ENCODE measurements around the gene TNIK. TPM values are rescaled to one million over a fixed set of nuclear protein-coding genes. Genes with fewer than 3 reads are reported as not detected.
A peak's percentile ranks its signal among the peaks of the same experiment; 100 is the strongest.

The TNIK gene
- total RNA-seq, 1 experiment from 2014 or later = 19.1 TPM

- in situ Hi-C loops (cut with HindIII; ENCODE audit: low pct_unique_long_range_greater_than_20kb, low sequenced_read_pairs) = no loop called here
- peak; percentile 47 for DNase-seq (ENCODE audit: low read depth)
These were observed 234.5 kb downstream of the TNIK start for GRCh38 chr3:171225708-171226107.

- no peak for DNase-seq (ENCODE audit: low read depth)
- in situ Hi-C loops (cut with HindIII; ENCODE audit: low pct_unique_long_range_greater_than_20kb, low sequenced_read_pairs) = no loop called here
These were observed 235.0 kb downstream of the TNIK start for GRCh38 chr3:171225165-171225564.

GRCh38 chr3:171223396-171223795, 236.8 kb downstream of the TNIK start:
- in situ Hi-C loops (cut with HindIII; ENCODE audit: low pct_unique_long_range_greater_than_20kb, low sequenced_read_pairs) = no loop called here

GRCh38 chr3:171222995-171223394, 237.2 kb downstream of the TNIK start:
- no peak for DNase-seq (ENCODE audit: low read depth)
- in situ Hi-C loops (cut with HindIII; ENCODE audit: low pct_unique_long_range_greater_than_20kb, low sequenced_read_pairs) = no loop called here

More at GRCh38 chr3:171223396-171223795, 236.8 kb downstream of the TNIK start:
- no peak for DNase-seq (ENCODE audit: low read depth)

- DNase-seq (ENCODE audit: low read depth) = no peak
- in situ Hi-C loops (cut with HindIII; ENCODE audit: low pct_unique_long_range_greater_than_20kb, low sequenced_read_pairs) = no loop called here
These were observed 238.6 kb downstream of the TNIK start for GRCh38 chr3:171221597-171221996.

- DNase-seq (ENCODE audit: low read depth) = no peak
- in situ Hi-C loops (cut with HindIII; ENCODE audit: low pct_unique_long_range_greater_than_20kb, low sequenced_read_pairs) = no loop called here
These were observed 239.1 kb downstream of the TNIK start for GRCh38 chr3:171221104-171221503.

- in situ Hi-C loops (cut with HindIII; ENCODE audit: low pct_unique_long_range_greater_than_20kb, low sequenced_read_pairs) = no loop called here
- no peak for DNase-seq (ENCODE audit: low read depth)
These were observed 240.9 kb downstream of the TNIK start for GRCh38 chr3:171219258-171219657.

- no peak for DNase-seq (ENCODE audit: low read depth)
These were observed 242.1 kb downstream of the TNIK start for GRCh38 chr3:171218069-171218468.

GRCh38 chr3:171213907-171214306, 246.3 kb downstream of the TNIK start:
- no peak for DNase-seq (ENCODE audit: low read depth)
- in situ Hi-C loops (cut with HindIII; ENCODE audit: low pct_unique_long_range_greater_than_20kb, low sequenced_read_pairs) = no loop called here

More at GRCh38 chr3:171218069-171218468, 242.1 kb downstream of the TNIK start:
- in situ Hi-C loops (cut with HindIII; ENCODE audit: low pct_unique_long_range_greater_than_20kb, low sequenced_read_pairs) = no loop called here

- DNase-seq (ENCODE audit: low read depth) = no peak
- in situ Hi-C loops (cut with HindIII; ENCODE audit: low pct_unique_long_range_greater_than_20kb, low sequenced_read_pairs) = no loop called here
These were observed 247.0 kb downstream of the TNIK start for GRCh38 chr3:171213178-171213577.

GRCh38 chr3:171212648-171213047, 247.6 kb downstream of the TNIK start:
- in situ Hi-C loops (cut with HindIII; ENCODE audit: low pct_unique_long_range_greater_than_20kb, low sequenced_read_pairs) = no loop called here
- DNase-seq (ENCODE audit: low read depth) = no peak

- no peak for DNase-seq (ENCODE audit: low read depth)
- in situ Hi-C loops (cut with HindIII; ENCODE audit: low pct_unique_long_range_greater_than_20kb, low sequenced_read_pairs) = no loop called here
These were observed 253.9 kb downstream of the TNIK start for GRCh38 chr3:171206283-171206682.

- DNase-seq (ENCODE audit: low read depth) = no peak
- in situ Hi-C loops (cut with HindIII; ENCODE audit: low pct_unique_long_range_greater_than_20kb, low sequenced_read_pairs) = no loop called here
These were observed 255.3 kb downstream of the TNIK start for GRCh38 chr3:171204942-171205341.

GRCh38 chr3:171201825-171202224, 258.4 kb downstream of the TNIK start:
- in situ Hi-C loops (cut with HindIII; ENCODE audit: low pct_unique_long_range_greater_than_20kb, low sequenced_read_pairs) = no loop called here
- no peak for DNase-seq (ENCODE audit: low read depth)

- no peak for DNase-seq (ENCODE audit: low read depth)
These were observed 259.5 kb downstream of the TNIK start for GRCh38 chr3:171200750-171201088.

GRCh38 chr3:171200052-171200749, 260.0 kb downstream of the TNIK start:
- in situ Hi-C loops (cut with HindIII; ENCODE audit: low pct_unique_long_range_greater_than_20kb, low sequenced_read_pairs) = no loop called here
- DNase-seq (ENCODE audit: low read depth) = peak; percentile 47

More at GRCh38 chr3:171200750-171201088, 259.5 kb downstream of the TNIK start:
- in situ Hi-C loops (cut with HindIII; ENCODE audit: low pct_unique_long_range_greater_than_20kb, low sequenced_read_pairs) = no loop called here

- DNase-seq (ENCODE audit: low read depth) = no peak
- in situ Hi-C loops (cut with HindIII; ENCODE audit: low pct_unique_long_range_greater_than_20kb, low sequenced_read_pairs) = loop anchor here (25.0 kb wide), 1 partner anchor 263 kb away; the partner anchor contains the start of gene TNIK
These were observed 260.8 kb downstream of the TNIK start for GRCh38 chr3:171199473-171199829.

- in situ Hi-C loops (cut with HindIII; ENCODE audit: low pct_unique_long_range_greater_than_20kb, low sequenced_read_pairs) = loop anchor here (25.0 kb wide), 1 partner anchor 263 kb away; the partner anchor contains the start of gene TNIK
- no peak for DNase-seq (ENCODE audit: low read depth)
These were observed 261.3 kb downstream of the TNIK start for GRCh38 chr3:171198781-171199472.

- DNase-seq (ENCODE audit: low read depth) = no peak
- in situ Hi-C loops (cut with HindIII; ENCODE audit: low pct_unique_long_range_greater_than_20kb, low sequenced_read_pairs) = loop anchor here (25.0 kb wide), 1 partner anchor 267 kb away; the partner anchor contains the start of gene TNIK
These were observed 264.5 kb downstream of the TNIK start for GRCh38 chr3:171195686-171196085.
